ENCODE data around the gene PCBP3.

DNA sequence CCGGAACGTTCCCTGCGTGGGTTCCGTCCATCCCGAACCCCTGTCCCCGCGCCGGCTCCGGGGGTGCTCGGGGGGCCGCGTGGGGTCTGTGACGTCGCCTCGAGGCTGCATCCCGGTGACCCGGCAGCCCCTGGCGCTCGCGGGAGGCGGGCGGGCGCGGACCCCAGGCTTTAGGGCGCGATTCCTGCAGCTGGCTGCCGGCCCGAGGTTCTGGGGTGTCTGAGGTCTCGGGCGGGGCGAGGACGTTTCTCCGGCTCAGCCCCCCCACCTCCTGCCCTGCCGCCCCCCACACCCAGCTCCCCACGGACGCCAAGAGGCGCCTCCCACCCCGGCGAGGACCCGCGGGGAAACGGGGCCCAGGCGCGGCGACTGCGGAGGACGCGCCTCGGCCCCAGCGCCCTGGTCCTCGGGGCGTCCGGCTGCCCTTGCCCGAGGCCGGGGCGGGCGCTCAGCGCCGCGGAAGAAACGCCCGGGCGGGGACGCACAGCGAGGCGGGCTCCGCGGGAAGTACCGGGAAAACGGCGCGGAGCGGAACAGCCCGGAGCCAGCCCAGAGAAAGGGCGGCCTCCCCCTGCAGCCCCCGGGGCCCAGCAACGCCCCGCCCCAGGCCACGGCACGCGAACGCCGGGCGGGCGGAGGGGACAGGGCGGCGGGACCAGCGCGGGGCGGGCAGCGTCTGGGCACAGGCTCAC is 1.3 kb upstream of the PCBP3 start:
- TF ChIP-seq, protein P1, sequence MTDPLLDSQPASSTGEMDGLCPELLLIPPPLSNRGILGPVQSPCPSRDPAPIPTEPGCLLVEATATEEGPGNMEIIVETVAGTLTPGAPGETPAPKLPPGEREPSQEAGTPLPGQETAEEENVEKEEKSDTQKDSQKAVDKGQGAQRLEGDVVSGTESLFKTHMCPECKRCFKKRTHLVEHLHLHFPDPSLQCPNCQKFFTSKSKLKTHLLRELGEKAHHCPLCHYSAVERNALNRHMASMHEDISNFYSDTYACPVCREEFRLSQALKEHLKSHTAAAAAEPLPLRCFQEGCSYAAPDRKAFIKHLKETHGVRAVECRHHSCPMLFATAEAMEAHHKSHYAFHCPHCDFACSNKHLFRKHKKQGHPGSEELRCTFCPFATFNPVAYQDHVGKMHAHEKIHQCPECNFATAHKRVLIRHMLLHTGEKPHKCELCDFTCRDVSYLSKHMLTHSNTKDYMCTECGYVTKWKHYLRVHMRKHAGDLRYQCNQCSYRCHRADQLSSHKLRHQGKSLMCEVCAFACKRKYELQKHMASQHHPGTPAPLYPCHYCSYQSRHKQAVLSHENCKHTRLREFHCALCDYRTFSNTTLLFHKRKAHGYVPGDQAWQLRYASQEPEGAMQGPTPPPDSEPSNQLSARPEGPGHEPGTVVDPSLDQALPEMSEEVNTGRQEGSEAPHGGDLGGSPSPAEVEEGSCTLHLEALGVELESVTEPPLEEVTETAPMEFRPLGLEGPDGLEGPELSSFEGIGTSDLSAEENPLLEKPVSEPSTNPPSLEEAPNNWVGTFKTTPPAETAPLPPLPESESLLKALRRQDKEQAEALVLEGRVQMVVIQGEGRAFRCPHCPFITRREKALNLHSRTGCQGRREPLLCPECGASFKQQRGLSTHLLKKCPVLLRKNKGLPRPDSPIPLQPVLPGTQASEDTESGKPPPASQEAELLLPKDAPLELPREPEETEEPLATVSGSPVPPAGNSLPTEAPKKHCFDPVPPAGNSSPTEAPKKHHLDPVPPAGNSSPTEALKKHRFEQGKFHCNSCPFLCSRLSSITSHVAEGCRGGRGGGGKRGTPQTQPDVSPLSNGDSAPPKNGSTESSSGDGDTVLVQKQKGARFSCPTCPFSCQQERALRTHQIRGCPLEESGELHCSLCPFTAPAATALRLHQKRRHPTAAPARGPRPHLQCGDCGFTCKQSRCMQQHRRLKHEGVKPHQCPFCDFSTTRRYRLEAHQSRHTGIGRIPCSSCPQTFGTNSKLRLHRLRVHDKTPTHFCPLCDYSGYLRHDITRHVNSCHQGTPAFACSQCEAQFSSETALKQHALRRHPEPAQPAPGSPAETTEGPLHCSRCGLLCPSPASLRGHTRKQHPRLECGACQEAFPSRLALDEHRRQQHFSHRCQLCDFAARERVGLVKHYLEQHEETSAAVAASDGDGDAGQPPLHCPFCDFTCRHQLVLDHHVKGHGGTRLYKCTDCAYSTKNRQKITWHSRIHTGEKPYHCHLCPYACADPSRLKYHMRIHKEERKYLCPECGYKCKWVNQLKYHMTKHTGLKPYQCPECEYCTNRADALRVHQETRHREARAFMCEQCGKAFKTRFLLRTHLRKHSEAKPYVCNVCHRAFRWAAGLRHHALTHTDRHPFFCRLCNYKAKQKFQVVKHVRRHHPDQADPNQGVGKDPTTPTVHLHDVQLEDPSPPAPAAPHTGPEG (CRISPR knock-in tag; IDR thresholded peaks at IDR 0.05), result no peak
- TF ChIP-seq RBM22 (optimal IDR thresholded peaks at IDR 0.05; ENCODE audit: low read length) (no peak), MYC (CRISPR knock-in tag; IDR thresholded peaks at IDR 0.05; ENCODE audit: borderline replicate concordance) (no peak), ZNF557 (CRISPR knock-in tag; IDR thresholded peaks at IDR 0.05) (no peak), ESRRA (CRISPR knock-in tag; IDR thresholded peaks at IDR 0.05; ENCODE audit: low read depth) (no peak), JUNB (CRISPR knock-in tag; IDR thresholded peaks at IDR 0.05; ENCODE audit: borderline replicate concordance) (no peak), CEBPB (IDR thresholded peaks at IDR 0.05; ENCODE audit: borderline replicate concordance, low read depth, low read length) (no peak), NFIC (IDR thresholded peaks at IDR 0.05; ENCODE audit: low read length) (no peak), RAD21 (CRISPR knock-in tag; IDR thresholded peaks at IDR 0.05) (no peak)
- TF ChIP-seq, protein P2, sequence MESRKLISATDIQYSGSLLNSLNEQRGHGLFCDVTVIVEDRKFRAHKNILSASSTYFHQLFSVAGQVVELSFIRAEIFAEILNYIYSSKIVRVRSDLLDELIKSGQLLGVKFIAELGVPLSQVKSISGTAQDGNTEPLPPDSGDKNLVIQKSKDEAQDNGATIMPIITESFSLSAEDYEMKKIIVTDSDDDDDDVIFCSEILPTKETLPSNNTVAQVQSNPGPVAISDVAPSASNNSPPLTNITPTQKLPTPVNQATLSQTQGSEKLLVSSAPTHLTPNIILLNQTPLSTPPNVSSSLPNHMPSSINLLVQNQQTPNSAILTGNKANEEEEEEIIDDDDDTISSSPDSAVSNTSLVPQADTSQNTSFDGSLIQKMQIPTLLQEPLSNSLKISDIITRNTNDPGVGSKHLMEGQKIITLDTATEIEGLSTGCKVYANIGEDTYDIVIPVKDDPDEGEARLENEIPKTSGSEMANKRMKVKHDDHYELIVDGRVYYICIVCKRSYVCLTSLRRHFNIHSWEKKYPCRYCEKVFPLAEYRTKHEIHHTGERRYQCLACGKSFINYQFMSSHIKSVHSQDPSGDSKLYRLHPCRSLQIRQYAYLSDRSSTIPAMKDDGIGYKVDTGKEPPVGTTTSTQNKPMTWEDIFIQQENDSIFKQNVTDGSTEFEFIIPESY (CRISPR knock-in tag; IDR thresholded peaks at IDR 0.05), result no peak

All from HepG2 (cell line).